ENCODE results near the gene ZNF80.

The ZNF80 gene

GRCh38 chr3:114270019-114270418 is 32.6 kb upstream of the ZNF80 start:
- no peaks in the 10 kb centered on the region for H3K36me3 ChIP-seq
- H3K4me1 ChIP-seq: no peaks in the 10 kb centered on the region
- TF ChIP-seq, protein P1, sequence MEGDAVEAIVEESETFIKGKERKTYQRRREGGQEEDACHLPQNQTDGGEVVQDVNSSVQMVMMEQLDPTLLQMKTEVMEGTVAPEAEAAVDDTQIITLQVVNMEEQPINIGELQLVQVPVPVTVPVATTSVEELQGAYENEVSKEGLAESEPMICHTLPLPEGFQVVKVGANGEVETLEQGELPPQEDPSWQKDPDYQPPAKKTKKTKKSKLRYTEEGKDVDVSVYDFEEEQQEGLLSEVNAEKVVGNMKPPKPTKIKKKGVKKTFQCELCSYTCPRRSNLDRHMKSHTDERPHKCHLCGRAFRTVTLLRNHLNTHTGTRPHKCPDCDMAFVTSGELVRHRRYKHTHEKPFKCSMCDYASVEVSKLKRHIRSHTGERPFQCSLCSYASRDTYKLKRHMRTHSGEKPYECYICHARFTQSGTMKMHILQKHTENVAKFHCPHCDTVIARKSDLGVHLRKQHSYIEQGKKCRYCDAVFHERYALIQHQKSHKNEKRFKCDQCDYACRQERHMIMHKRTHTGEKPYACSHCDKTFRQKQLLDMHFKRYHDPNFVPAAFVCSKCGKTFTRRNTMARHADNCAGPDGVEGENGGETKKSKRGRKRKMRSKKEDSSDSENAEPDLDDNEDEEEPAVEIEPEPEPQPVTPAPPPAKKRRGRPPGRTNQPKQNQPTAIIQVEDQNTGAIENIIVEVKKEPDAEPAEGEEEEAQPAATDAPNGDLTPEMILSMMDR (IDR thresholded peaks at IDR 0.05): no peak
- no peak overlapping the region for H3K4me3 ChIP-seq
- intact Hi-C loops (cut with DNase I; ENCODE audit: low total_unique reads): no loop called here
- no peaks in the 10 kb centered on the region for H3K27me3 ChIP-seq
- H3K9me3 ChIP-seq: peaks cover 0 to 17% (median 9%) of the 10 kb centered on the region in 3 donors
- no peak for DNase-seq
- H3K27ac ChIP-seq: no peak overlapping the region

- no peak for DNase-seq
- Histone ChIP-seq H3K36me3 (no peaks in the 10 kb centered on the region), H3K27ac (no peak overlapping the region), H3K4me1 (no peaks in the 10 kb centered on the region), H3K9me3 (peaks cover 0 to 5% (median 0%) of the 10 kb centered on the region in 3 donors), H3K27me3 (no peaks in the 10 kb centered on the region), H3K4me3 (no peak overlapping the region)
- intact Hi-C loops (cut with DNase I; ENCODE audit: low total_unique reads): no loop called here
- TF ChIP-seq, protein P1 (IDR thresholded peaks at IDR 0.05): no peak
Measured at GRCh38 chr3:114260152-114260551, 22.8 kb upstream of the ZNF80 start.

- H3K27me3 ChIP-seq: no peaks in the 10 kb centered on the region
- TF ChIP-seq, protein P1 (IDR thresholded peaks at IDR 0.05): no peak
- no peaks in the 10 kb centered on the region for H3K36me3 ChIP-seq
- H3K9me3 ChIP-seq: peaks cover 0 to 5% (median 0%) of the 10 kb centered on the region in 3 donors
- no peaks in the 10 kb centered on the region for H3K4me1 ChIP-seq
- H3K4me3 ChIP-seq: no peak overlapping the region
- no peak for DNase-seq
- intact Hi-C loops (cut with DNase I; ENCODE audit: low total_unique reads): no loop called here
- H3K27ac ChIP-seq: no peak overlapping the region
Measured at GRCh38 chr3:114259566-114259965, 22.2 kb upstream of the ZNF80 start.

- Histone ChIP-seq H3K27ac (no peak overlapping the region), H3K4me1 (no peaks in the 10 kb centered on the region), H3K36me3 (no peaks in the 10 kb centered on the region), H3K9me3 (no peaks in the 10 kb centered on the region), H3K27me3 (no peaks in the 10 kb centered on the region), H3K4me3 (no peak overlapping the region)
- TF ChIP-seq, protein P1 (IDR thresholded peaks at IDR 0.05): no peak
- intact Hi-C loops (cut with DNase I; ENCODE audit: low total_unique reads): no loop called here
- DNase-seq: no peak
Measured at GRCh38 chr3:114253505-114253904, 16.1 kb upstream of the ZNF80 start.

DNA sequence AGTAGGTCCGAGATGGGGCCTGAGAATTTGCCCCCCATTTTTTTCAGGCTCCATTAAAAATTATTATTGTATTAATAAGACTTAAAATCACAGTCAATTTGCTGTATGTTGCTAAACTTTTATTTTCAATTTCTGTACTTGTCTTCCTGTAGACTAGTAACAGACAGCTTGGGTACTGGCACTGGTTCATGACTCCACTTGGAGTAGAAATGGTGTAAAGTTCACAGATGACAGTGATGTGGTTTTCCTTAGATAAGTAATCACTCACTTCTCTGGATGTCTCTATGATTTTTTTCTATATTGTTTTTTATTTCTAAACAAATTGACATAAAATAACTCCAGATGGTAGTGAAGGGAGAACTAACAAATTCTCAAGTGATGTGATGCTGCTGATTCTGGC is 15.6 kb upstream of the ZNF80 start:
- H3K4me3 ChIP-seq: no peak overlapping the region
- intact Hi-C loops (cut with DNase I; ENCODE audit: low total_unique reads): no loop called here
- no peaks in the 10 kb centered on the region for H3K36me3 ChIP-seq
- H3K9me3 ChIP-seq: no peaks in the 10 kb centered on the region
- no peaks in the 10 kb centered on the region for H3K4me1 ChIP-seq
- TF ChIP-seq, protein P1 (IDR thresholded peaks at IDR 0.05): no peak
- DNase-seq: no peak
- H3K27me3 ChIP-seq: no peaks in the 10 kb centered on the region
- no peak overlapping the region for H3K27ac ChIP-seq

DNA sequence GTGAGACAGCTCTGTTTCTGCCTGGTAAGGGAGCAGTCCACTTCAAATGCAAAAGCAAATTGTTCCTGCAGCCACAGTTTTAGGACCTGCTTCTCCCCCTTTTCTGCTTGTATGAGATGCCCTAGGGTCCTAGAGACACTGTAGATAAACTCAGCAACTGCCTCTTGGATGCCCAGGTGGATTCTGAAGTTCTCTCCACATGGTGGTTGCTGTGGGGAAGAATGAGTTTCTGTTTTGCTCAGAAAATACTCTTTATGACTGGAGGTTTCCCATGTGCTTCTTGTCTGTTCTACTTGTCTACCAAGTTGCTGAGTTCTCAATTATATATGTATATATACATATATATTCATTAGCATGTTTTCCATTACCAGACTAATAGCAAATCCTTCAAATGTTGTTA is 5.6 kb upstream of the ZNF80 start:
- Histone ChIP-seq H3K27me3 (no peaks in the 10 kb centered on the region), H3K36me3 (no peaks in the 10 kb centered on the region), H3K4me1 (no peaks in the 10 kb centered on the region), H3K4me3 (no peak overlapping the region), H3K27ac (no peak overlapping the region), H3K9me3 (peaks cover 0 to 4% (median 0%) of the 10 kb centered on the region in 3 donors)
- TF ChIP-seq, protein P1 (IDR thresholded peaks at IDR 0.05): no peak
- intact Hi-C loops (cut with DNase I; ENCODE audit: low total_unique reads): no loop called here
- no peak for DNase-seq

Measured in tibial artery (tissue), 4 donors.